Stimulated activated CD4-positive, alpha-beta T cell treated with anti-CD3 and anti-CD28 coated beads, Interleukin-4, amount 100 ng/mL, for 24 hours (primary cell): Measurements from ENCODE around the gene SLC26A4.

ENCODE experiments used
- DNase-seq: peaks from one replicate; pipeline ENCODE4 v3.0.0-alpha.2; 2020

Gene SLC26A4

GRCh38 chr7:107661081-107661864, 645 bp downstream of the SLC26A4 start:
- peak; percentile 47 for DNase-seq

DNA sequence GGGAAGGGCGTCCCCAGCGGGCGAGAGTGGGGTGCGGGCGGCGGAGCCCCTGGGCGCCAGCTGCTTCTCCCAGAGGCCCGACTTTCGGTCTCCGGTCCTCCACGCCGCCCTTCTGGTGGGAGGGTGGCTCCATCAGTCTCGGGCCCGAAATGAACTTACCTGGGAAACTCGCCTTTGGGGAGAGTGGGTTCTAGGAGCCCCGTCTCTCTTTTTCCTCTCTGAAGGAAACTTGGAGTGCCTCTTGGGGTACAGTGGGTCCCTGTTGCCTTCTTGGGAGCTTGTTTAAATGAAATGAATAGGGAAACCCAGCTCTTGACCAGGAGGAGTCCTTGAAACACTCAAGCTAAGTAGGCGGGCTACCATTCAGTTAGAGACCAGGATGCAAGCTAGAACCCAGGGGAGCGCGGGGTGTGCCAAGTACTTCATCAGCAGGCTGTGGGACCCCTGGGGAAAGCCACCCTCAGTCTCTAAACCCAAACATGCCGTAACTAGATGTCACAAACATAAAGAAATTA, 1.3 kb downstream of the SLC26A4 start:
- DNase-seq = no peak

DNA sequence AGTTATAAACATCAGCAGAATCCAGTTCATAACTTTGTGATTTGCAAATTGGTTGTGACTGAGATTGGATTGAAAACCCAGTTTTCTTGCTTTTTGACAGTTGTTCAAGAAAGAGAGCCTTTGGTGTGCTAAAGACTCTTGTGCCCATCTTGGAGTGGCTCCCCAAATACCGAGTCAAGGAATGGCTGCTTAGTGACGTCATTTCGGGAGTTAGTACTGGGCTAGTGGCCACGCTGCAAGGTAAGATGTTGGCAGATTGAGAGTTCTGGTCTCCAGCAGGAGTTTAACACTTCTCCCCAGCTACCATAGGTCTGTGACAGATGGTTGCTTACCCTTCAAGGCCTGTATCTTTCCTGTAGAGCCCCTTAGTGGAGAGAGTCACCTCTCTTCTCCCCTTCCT, 2.6 kb downstream of the SLC26A4 start:
- no peak for DNase-seq

GRCh38 chr7:107666790-107667189, 6.2 kb downstream of the SLC26A4 start:
- DNase-seq = no peak

- no peak for DNase-seq
These were observed 6.7 kb downstream of the SLC26A4 start for GRCh38 chr7:107667341-107667740.

- DNase-seq = no peak
These were observed 7.7 kb downstream of the SLC26A4 start for GRCh38 chr7:107668296-107668695.

- no peak for DNase-seq
These were observed 11.6 kb downstream of the SLC26A4 start for GRCh38 chr7:107672183-107672582.

DNA sequence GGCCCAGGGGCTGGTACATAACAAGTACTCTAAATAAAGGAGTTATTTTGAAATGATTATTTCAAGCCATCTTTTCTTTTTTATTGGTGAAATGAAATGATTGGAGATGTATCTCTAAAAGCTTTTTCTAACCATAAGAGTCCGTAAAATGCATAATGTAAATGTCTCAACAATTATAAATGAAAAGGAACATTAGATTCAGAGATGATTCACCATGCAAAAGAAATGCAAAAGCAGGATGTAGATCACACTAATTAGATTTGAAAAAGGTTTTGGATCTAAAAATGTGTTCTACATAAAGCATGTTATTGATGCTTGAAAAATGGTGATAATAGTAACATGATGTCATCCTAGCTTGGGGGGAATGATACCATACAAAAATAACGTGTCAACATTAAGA, 15.6 kb downstream of the SLC26A4 start:
- DNase-seq = no peak

DNA sequence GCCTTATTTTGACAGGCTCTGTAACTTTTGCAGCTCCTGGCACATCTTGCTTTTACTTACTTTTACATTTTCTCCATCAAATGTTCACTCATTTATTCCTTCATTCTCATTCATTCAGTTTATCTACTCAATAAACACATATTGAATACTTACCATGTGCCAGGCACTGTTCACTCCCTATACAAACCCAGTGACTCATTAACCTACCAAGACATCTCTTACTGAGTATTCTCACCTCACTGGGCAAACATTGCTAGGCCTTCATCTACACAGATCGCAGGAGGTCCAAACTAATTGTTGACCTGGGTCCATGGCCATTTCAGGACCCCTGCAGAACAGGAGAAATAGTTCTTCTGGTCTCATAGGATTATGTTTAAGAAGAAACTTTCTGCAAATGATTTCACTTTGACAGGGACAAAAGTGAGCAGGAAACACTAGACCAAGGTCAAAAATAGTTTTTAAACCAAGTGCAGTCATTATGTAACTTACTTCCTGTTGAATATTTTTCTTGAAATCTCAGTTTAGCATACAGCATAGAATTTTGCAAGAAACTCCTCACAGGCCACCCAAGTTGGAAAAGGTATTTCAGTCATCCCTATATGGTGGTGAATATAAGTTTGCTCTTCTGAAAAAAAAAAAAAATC, 17.6 kb downstream of the SLC26A4 start:
- DNase-seq = no peak

GRCh38 chr7:107680478-107680877, 19.9 kb downstream of the SLC26A4 start:
- DNase-seq = no peak

DNA sequence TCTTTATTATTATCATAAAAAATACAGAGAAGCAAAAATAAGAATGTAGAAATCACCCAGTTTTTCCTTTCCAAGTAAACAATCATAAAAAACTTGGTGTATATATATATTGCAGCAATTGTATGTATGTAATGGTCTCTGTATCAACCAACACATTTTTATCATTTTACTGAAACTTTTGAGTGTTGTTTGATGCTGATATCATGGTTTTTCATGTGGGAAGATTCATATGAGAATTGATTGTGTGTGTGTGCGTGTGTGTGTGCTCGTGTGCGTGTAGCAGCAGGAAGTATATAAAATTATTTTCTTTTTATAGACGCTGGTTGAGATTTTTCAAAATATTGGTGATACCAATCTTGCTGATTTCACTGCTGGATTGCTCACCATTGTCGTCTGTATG, 22.3 kb downstream of the SLC26A4 start:
- DNase-seq = no peak

DNA sequence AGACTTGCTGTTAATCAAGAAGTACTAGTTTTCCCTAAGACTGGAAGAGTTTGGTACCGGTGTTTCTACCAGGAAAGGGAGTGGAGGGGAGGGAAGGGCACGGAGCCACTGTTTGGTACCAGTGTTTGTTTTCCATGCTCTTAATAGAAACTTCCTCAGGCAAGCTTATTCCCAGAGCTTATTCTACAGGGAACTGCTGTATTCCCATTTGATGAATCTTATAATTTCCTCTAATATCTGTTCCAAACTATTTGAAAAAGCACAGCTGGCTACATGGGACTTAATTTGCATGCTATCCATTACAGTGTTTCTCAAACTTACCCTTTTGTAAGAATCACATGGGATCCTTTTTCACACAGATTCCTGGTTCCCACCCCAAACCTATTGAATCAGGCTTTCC, 23.7 kb downstream of the SLC26A4 start:
- DNase-seq = no peak

DNA sequence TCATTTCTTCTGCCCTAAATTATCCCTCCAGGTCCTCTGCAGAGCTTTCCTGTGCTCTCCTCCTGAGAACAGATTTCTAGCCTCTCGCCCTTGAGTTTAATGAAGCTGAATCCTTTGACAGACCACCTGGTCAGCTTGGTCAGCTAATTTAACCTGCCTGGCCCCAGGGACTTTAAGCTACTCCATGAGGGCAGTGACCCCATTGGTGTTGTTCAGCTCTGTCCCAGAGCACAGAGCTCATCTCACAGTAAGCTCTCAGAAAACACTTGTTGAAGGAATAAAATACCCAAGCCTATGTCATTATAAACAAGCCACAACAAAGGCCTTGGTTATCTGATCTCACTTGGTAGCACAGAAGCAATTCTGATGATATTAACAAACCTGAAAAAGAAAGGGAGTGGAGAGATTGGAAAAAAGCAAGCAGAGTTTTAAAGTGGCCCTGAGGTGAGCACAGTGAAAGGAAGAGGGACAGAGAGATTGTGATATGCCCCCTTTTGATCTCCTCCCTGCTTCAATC, 24.4 kb downstream of the SLC26A4 start:
- no peak for DNase-seq

- DNase-seq = no peak
These were observed 26.3 kb downstream of the SLC26A4 start for GRCh38 chr7:107686816-107687387.

DNA sequence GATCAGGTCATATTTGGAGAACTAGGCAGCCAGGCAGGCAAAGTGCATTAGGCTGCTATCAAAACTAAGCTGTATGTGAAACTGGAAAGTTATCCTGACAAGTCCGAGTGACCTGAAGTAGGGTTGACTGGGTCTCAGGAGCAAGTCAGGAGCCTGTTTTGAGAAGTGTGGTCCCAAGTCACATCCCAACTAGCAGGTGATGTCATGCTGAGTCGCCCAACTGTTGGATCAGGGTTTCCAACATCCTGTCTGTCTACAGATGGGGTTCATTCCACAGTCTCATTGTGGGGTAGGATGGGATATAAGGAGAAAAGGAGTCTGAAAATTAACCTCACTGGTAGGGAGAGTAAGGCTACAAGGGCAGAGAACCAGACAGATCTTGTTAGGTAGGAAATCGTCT, 27.0 kb downstream of the SLC26A4 start:
- DNase-seq = no peak

DNA sequence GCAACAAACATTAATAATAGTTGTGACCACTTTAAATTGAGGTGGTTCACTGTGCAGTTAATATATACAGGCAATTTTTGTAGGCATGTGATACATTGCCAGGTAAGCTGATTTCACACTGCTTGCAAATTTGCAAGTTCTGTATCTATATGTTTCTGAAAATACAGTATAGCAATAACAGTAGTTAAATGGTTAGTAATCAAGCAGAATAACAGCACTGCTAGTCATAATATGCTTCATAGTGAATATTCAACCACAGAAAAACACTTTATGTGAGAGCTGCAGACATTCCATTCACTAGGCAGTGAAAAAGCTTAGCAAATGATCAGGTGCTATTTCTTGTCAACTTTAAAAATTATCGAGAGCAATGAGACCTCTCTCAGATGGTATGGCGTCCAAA, 28.9 kb downstream of the SLC26A4 start:
- DNase-seq = no peak

GRCh38 chr7:107690084-107690483, 29.5 kb downstream of the SLC26A4 start:
- no peak for DNase-seq

- no peak for DNase-seq
These were observed 30.0 kb downstream of the SLC26A4 start for GRCh38 chr7:107690611-107691010.

DNA sequence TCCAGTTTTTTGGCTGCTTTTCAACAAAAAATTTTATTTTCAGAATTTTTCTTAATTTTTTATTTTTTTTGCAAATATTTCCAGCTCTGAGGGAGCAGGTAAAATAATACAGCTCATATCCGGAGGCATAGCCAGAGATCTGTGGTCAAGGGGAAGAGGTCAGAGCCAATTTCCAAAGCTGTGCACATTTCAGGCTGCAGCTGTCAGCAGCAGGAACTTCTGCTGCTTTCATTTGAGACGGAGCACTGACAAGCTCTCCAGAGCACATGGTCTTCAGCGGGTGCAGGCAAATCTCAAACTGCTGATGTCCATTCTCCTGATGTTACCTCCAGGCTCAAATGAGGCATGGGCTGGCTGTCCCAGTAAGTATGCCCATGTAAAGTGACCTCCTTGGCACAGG, 31.1 kb downstream of the SLC26A4 start:
- DNase-seq = no peak

DNA sequence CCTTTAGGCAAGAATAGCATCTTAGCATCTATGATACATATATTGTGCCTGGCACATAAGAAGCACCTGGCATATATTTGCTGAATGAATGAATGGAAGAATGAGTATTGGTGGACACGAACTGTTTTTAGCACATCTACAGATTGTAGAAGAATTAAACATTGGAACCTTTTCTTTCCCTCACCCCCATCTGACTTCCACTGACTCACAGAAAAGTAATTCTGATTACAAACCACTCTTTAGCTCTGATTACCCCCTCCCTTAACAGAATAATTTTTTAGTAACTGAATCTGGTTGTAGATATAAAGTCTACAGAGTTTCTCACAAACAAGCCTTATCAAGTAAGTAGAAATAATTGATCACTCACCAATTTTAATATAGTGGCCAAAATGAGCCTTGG, 31.9 kb downstream of the SLC26A4 start:
- no peak for DNase-seq

GRCh38 chr7:107693396-107693795, 32.8 kb downstream of the SLC26A4 start:
- DNase-seq = no peak

DNA sequence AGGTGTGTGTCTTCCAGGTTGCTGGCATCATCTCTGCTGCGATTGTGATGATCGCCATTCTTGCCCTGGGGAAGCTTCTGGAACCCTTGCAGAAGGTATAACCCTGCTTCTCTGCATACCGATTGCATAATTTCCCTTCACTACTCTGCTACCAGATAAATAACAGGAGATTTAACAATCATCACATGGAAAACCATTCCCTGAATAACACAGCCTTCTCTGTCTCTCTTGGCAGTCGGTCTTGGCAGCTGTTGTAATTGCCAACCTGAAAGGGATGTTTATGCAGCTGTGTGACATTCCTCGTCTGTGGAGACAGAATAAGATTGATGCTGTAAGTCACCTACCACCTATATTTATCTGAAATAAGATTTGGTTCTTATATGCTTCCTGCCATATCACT, 33.8 kb downstream of the SLC26A4 start:
- no peak for DNase-seq

GRCh38 chr7:107696330-107696946, 35.8 kb downstream of the SLC26A4 start:
- no peak for DNase-seq
